Measurements from ENCODE around the gene CDKN1B.

DNA sequence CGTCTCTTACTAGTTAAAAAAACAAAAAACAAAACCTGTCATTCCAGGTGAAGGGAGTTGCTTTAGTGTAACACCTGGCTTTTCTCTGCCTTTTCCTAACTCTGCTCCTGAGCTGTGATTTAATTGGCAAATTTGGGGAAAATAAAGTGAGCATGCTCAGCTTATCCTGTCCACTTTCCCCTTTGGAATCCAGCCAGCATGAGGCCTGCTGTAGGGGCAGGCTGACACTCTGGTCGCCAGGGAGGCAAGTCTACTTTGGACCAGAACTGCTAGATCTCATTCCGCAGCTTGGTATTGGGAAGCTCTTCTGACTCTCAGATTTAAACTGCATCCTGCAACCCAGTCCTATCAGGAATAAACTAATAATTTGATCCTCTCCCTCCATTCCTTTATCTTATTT is 30.1 kb downstream of the CDKN1B start:
- TF ChIP-seq, protein P1, sequence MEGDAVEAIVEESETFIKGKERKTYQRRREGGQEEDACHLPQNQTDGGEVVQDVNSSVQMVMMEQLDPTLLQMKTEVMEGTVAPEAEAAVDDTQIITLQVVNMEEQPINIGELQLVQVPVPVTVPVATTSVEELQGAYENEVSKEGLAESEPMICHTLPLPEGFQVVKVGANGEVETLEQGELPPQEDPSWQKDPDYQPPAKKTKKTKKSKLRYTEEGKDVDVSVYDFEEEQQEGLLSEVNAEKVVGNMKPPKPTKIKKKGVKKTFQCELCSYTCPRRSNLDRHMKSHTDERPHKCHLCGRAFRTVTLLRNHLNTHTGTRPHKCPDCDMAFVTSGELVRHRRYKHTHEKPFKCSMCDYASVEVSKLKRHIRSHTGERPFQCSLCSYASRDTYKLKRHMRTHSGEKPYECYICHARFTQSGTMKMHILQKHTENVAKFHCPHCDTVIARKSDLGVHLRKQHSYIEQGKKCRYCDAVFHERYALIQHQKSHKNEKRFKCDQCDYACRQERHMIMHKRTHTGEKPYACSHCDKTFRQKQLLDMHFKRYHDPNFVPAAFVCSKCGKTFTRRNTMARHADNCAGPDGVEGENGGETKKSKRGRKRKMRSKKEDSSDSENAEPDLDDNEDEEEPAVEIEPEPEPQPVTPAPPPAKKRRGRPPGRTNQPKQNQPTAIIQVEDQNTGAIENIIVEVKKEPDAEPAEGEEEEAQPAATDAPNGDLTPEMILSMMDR (IDR thresholded peaks at IDR 0.05), result no peak
- no peak for TF ChIP-seq POLR2A (IDR thresholded peaks at IDR 0.05)
